Measurements from ENCODE around the gene SGIP1. TPM values are rescaled to one million over a fixed set of nuclear protein-coding genes. Genes with fewer than 3 reads are reported as not detected.

The SGIP1 gene
- total RNA-seq, 2 donors from 2014 or later, result 3.8 to 9.4 TPM

- no peaks in the 10 kb centered on the region for H3K9me3 ChIP-seq (ENCODE audit: control insufficient read depth, low read length)
- Mint-ChIP-seq H3K27me3 (ENCODE audit: insufficient read depth) (no peaks in the 10 kb centered on the region), H3K4me3 (no peak overlapping the region), H3K36me3 (ENCODE audit: low read depth) (no peaks in the 10 kb centered on the region), H3K27ac (no peak overlapping the region), H3K4me1 (no peaks in the 10 kb centered on the region), H3K9me3 (no peaks in the 10 kb centered on the region)
- H3K4me1 ChIP-seq (ENCODE audit: control insufficient read depth, insufficient read depth, low read length), result no peaks in the 10 kb centered on the region
- no peak overlapping the region for H3K27ac ChIP-seq (ENCODE audit: low read depth, low read length)
- no peak overlapping the region for H3K9ac ChIP-seq (ENCODE audit: extremely low read depth, low read length, poor library complexity, severe bottlenecking)
- H3K4me3 ChIP-seq (ENCODE audit: low read length), result no peak overlapping the region
- no peak for DNase-seq
- H3K36me3 ChIP-seq (ENCODE audit: control insufficient read depth, insufficient read depth, low read length), result no peaks in the 10 kb centered on the region
- 88% methylated on average over 1 of the region's 1 CpG; no CpG with 5 or more reads in 1 of the 2 experiments for WGBS, 2 experiments (ENCODE audit: insufficient coverage in 1 of 2, insufficient read length in 1 of 2)
- TF ChIP-seq CTCF (conservative IDR thresholded peaks at IDR 0.05), result no peak
- no peaks in the 10 kb centered on the region for H3K27me3 ChIP-seq (ENCODE audit: control insufficient read depth, insufficient read depth, low read length, poor library complexity, severe bottlenecking)
These were observed 95.0 kb downstream of the SGIP1 start for GRCh38 chr1:66628926-66629325.

GRCh38 chr1:66633159-66633558 is 99.2 kb downstream of the SGIP1 start:
- Mint-ChIP-seq H3K27me3 (ENCODE audit: insufficient read depth) (no peaks in the 10 kb centered on the region), H3K4me1 (no peaks in the 10 kb centered on the region), H3K4me3 (no peak overlapping the region), H3K36me3 (ENCODE audit: low read depth) (no peaks in the 10 kb centered on the region), H3K27ac (no peak overlapping the region), H3K9me3 (no peaks in the 10 kb centered on the region)
- no peaks in the 10 kb centered on the region for H3K4me1 ChIP-seq (ENCODE audit: control insufficient read depth, insufficient read depth, low read length)
- H3K9me3 ChIP-seq (ENCODE audit: control insufficient read depth, low read length), result no peaks in the 10 kb centered on the region
- TF ChIP-seq CTCF (conservative IDR thresholded peaks at IDR 0.05), result no peak
- no peaks in the 10 kb centered on the region for H3K36me3 ChIP-seq (ENCODE audit: control insufficient read depth, insufficient read depth, low read length)
- no peak overlapping the region for H3K27ac ChIP-seq (ENCODE audit: low read depth, low read length)
- no peaks in the 10 kb centered on the region for H3K27me3 ChIP-seq (ENCODE audit: control insufficient read depth, insufficient read depth, low read length, poor library complexity, severe bottlenecking)
- H3K9ac ChIP-seq (ENCODE audit: extremely low read depth, low read length, poor library complexity, severe bottlenecking), result no peak overlapping the region
- DNase-seq, result no peak
- WGBS, 2 experiments (ENCODE audit: insufficient coverage in 1 of 2, insufficient read length in 1 of 2), result 86 to 100% methylated on average over 1 of the region's 1 CpG
- H3K4me3 ChIP-seq (ENCODE audit: low read length), result no peak overlapping the region

- H3K9ac ChIP-seq (ENCODE audit: extremely low read depth, low read length, poor library complexity, severe bottlenecking), result no peak overlapping the region
- H3K4me1 Mint-ChIP-seq, result peaks cover 5% of the 10 kb centered on the region
- H3K9me3 Mint-ChIP-seq, result no peaks in the 10 kb centered on the region
- no peak overlapping the region for H3K27ac Mint-ChIP-seq
- H3K4me3 ChIP-seq (ENCODE audit: low read length), result no peak overlapping the region
- DNase-seq, result no peak
- no peak for TF ChIP-seq CTCF (conservative IDR thresholded peaks at IDR 0.05)
- no peaks in the 10 kb centered on the region for H3K4me1 ChIP-seq (ENCODE audit: control insufficient read depth, insufficient read depth, low read length)
- H3K4me3 Mint-ChIP-seq, result no peak overlapping the region
- H3K36me3 ChIP-seq (ENCODE audit: control insufficient read depth, insufficient read depth, low read length), result no peaks in the 10 kb centered on the region
- no peak overlapping the region for H3K27ac ChIP-seq (ENCODE audit: low read depth, low read length)
- H3K27me3 Mint-ChIP-seq (ENCODE audit: insufficient read depth), result peaks cover 18% of the 10 kb centered on the region
- no peaks in the 10 kb centered on the region for H3K9me3 ChIP-seq (ENCODE audit: control insufficient read depth, low read length)
- no peaks in the 10 kb centered on the region for H3K36me3 Mint-ChIP-seq (ENCODE audit: low read depth)
- 100% methylated on average over 1 of the region's 1 CpG; no CpG with 5 or more reads in 1 of the 2 experiments for WGBS, 2 experiments (ENCODE audit: insufficient coverage in 1 of 2, insufficient read length in 1 of 2)
- H3K27me3 ChIP-seq (ENCODE audit: control insufficient read depth, insufficient read depth, low read length, poor library complexity, severe bottlenecking), result peaks cover 11% of the 10 kb centered on the region
These were observed 103.2 kb downstream of the SGIP1 start for GRCh38 chr1:66637146-66637545.

All from endodermal cell (in vitro differentiated cells).